HG03442 (cell line): Measurements from ENCODE around the gene AMPH.
"Not testable (repeated sequence)": the region's sequence is repeated elsewhere in the genome, so short reads cannot be mapped to it uniquely, and the experiment has no call there.

ENCODE experiments used
- ATAC-seq: cut with Tn5 transposase; IDR thresholded peaks from one replicate; pipeline ENCODE4 v1.9.1; 2021; ENCODE audit warnings: mild to moderate bottlenecking, moderate library complexity; ENCODE audit not compliant: unreplicated experiment

AMPH gene

GRCh38 chr7:38628630-38629385 is 2.4 kb downstream of the AMPH start:
- no peak for ATAC-seq

DNA sequence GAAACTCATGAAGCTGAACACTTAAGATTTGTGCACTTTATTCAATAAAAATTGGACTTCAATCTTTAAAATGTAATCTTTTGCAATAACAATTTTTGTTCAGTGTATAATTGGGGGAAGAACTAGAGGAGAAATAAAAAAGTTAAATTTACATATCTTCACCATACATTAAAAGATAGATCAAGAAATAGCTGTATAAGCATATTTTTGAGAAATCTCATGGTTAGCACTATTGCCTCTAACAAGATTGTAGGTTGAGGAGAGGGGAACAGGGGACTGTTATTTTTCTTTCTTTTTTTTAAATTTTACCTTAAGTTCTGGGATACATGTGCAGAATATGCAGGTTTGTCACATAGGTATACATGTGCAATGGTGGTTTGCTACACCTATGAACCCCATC is 5.3 kb downstream of the AMPH start:
- ATAC-seq: no peak

DNA sequence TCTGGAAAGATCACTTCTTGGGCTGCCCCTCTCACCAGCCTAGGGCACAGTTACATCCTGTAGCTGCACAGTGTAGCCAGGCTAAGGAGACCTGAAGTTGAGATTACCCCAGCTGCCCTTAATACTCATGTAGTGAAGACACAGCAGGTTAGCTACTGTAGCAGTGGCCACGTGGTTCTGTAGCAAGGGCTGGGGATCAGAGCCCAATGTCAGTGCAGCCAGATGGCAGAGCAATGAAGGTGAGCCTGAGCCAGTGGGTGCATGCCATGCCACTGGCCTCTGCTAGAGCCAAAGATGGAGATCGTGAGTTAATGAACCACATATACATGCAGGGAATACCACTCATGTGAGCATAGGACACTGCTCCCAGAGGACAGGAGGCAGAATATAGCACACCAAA is 15.5 kb downstream of the AMPH start:
- ATAC-seq: no peak

GRCh38 chr7:38607466-38607865 is 23.7 kb downstream of the AMPH start:
- ATAC-seq: no peak

GRCh38 chr7:38600741-38601140 is 30.4 kb downstream of the AMPH start:
- ATAC-seq: no peak

DNA sequence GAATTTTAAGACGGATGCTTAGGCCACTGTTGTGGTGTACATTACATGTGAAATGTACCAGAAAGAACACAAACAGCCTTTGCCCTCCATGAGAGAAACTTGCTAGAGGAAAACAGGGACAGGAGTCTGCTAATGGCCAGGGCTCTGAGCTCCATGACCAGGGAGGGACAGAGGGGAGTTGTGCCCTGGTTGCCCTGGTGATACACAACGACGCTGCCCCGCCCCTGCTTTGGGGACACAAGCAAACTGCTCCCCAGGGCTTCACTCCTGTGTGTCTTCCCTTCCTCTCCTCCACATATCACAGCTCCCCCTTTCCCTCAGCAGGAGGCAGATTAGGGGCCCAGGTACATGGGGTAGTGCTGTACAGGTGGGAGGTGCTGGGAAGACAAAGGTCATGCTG is 36.2 kb downstream of the AMPH start:
- no peak for ATAC-seq

GRCh38 chr7:38592737-38593288 is 38.4 kb downstream of the AMPH start:
- ATAC-seq: no peak

GRCh38 chr7:38585572-38586354 is 45.4 kb downstream of the AMPH start:
- ATAC-seq: no peak

GRCh38 chr7:38584443-38585210 is 46.5 kb downstream of the AMPH start:
- no peak for ATAC-seq

DNA sequence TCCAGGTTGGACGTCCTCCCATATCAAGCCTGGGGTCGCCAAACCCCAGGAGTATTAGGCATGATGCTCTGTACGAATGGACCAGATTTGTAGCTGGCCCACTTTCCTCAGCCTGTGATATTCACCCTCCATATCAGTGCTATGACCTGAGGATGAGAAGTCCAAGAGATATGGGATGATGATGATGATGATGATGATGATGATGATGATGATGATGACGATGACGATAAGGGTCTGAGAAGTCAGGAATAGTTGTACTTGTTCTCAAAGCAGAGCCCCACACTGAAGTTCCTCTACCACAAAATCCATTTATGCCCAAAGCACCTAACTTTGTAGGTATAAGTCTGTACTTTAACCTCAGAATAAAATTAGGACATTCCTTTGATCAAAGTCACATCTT is 50.7 kb downstream of the AMPH start:
- no peak for ATAC-seq

GRCh38 chr7:38574086-38574485 is 57.1 kb downstream of the AMPH start:
- ATAC-seq: no peak

DNA sequence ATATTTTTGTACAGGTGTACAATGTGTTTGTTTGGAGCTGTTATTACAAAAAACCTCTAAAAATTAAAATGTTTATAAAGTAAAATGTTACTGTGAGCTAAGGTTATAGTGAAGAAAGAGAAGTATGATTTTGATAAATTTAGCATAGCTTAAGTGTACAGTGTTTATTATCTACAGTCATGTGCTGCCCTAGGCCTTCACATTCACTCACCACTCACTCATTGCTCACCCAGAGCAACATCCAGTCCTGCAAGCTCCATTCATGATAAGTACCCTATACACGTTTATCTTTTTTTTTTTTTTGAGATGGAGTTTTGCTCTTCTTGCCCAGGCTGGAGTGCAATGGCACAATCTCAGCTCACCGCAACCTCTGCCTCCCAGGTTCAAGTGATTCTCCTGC is 59.6 kb downstream of the AMPH start:
- not testable (repeated sequence) for ATAC-seq

DNA sequence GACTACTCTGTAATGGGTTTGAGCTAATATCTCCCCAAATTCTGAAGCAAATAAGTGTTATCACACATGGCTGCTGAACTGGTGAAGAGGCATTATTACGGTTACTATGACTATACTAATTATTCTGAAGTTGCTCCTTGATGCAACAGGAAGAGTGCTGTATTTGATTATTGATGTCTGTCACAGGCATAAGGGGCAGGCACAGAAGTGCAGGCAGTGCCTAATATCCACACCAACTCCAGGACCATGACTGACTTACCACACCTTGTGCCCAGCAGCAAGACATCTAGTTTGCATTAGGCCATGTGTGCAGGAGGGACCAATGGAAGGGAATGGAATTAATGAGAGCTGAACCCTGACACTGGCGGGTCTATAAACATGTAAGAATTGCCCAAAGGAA is 62.7 kb downstream of the AMPH start:
- ATAC-seq: no peak

DNA sequence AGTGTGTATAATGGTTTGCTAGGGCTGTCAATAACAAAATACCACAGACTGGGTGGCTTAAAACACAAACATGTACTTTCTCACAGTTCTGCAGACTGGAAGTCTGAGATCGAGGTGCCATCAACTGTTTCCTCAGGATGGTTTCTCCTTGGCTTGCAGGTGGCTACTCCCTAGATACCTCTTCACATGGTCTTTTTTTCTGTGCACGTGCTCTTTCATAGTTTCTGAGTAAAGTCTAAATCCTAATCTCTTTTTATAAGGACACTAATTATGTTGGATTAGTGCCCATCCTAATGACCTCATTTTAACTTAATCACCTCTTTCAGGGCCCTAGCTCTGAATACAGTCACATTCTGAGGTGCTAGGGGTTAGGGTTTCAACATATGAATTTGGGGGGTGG is 65.9 kb downstream of the AMPH start:
- ATAC-seq: no peak

DNA sequence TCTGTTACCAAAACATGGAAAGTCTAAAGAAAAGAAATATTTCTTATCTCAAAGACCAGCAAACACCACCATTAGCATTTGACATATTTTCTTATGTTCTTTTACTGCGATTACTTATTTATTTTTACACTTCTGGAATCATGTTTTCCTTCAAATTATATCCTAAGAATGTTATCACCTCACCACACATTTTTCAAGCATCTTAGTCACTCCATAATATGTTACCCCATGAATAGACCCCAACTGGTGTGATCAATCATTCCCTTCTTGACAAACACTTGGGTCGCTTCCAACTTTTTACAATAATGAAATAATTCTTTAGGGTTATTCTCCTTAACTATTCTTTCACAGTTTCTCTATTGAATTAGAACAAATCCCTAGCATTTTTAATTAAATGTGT is 67.4 kb downstream of the AMPH start:
- no peak for ATAC-seq

DNA sequence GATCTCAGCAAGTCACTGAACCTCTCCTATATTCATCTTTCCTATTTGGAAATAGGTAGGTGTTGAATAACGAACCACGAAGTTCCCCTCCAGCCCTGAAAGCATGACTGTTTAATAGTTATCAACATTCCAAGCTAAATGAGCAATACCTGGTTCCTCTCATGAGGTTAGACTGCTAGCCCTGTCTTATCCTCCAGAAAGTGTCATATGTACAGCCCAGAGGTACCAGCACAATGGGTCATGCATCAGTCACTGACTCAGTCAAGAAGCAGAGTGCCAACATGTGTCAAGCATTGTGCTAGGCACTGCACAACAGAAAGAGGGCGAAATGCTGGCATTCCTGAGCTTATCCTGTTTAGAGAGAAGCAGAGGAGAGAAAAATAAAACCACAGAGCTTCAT is 70.0 kb downstream of the AMPH start:
- no peak for ATAC-seq

DNA sequence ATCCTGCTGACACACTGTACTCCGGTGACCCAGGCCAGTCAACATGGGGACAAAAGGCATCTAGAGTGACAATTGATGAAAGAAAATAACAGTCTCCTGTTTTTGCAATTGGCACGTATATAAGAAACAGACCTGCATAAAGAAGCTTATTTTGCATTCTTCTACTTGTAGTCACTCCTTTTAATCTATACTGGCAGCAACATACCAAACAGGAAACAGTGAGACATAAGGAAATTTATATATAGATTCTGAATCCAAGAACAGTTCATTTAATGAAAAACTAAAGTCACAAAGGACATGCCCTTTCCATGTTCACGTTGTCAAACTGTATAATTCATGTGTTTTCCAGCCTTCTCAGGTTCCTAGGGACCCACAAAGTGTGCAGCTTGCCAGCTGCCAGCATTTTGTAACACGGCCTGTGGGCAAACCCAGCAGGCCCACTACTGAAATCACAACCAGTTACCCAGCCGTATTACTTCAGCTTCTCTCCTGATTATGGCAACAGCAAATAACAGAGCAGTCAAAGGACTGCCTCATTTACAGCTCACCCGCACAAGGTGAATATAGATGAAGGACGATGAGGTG is 72.3 kb downstream of the AMPH start:
- ATAC-seq: no peak

DNA sequence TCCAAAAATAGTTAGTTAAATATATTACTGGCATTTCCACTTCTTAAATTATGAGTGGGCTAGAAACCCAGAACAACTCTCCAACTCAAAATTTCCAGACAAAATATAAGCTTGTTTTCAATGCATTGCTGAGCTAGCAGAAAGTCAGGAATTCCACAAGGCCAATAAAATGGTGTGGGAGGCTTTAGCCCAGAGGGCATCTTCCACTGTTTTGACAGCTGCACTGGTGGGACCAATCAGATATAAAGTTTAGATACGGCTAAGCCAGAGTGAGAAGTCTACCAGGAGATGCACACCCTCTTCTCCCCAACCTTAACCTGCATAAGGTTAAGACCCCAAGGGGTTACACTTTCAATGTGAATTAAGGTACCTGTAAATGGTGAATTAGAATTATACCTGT is 76.6 kb downstream of the AMPH start:
- ATAC-seq: no peak

DNA sequence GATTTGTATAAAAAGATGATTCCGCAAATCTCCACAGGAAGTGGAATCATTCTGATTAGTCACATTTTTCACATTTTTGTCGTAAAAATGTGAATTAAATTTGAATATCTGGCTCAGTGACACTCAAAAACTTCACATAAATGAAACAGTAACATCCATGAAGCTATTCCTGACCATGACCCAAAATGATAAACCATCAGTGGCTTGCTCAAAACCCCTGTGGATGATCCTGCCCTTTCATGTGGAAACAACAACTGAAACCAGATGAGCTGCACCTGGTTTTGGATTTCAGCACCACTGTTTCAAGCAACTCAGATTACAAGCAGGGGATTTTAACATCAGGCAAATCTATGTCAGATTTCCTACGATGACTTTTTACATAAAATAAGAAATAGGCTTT is 80.3 kb downstream of the AMPH start:
- ATAC-seq: no peak

DNA sequence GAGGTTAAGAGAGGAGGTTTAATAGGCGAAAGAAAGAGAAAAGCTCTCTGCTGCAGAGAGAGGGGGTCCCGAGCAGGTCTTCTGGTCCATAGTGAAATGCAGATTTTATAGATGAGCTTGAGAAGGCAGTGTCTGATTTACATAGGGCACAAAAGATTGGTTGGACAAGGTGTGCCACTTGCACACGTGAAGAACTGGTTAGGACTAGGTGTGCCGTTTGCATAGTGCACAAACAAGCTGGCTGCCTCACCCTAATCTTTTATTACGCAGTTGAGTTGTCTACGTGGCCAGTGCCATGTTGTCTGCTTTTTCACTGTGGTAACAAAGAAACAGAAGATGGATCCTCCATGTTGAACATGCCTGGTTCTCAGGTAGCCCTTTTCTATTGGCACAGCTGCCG is 82.6 kb downstream of the AMPH start:
- ATAC-seq: no peak

- ATAC-seq: no peak
Observed at GRCh38 chr7:38546763-38547162, 84.4 kb downstream of the AMPH start.
